Panc1 (cell line): ENCODE results near the gene PRLR. TPM values are rescaled to one million over a fixed set of nuclear protein-coding genes. Genes with fewer than 3 reads are reported as not detected.

Experiments used
- ATAC-seq: fragments of 200-7000 bp; cut with Tn5 transposase; 2 replicates; pipeline ENCODE4 v1.9.1; 2020; ENCODE audit warnings: mild to moderate bottlenecking, moderate library complexity
- BruUV-seq: library from RNA; stranded (reverse); fragments of 400-500 nt; replicated peaks from 2 replicates; lab custom pipeline; 2021; lab: Mats Ljungman, UMichigan
- CTCF ChIA-PET: fragments of 300-600 bp; sonication (Branson Sonifier 250); formaldehyde crosslinking; loops from one replicate; lab custom pipeline; 2022; ENCODE audit warnings: antibody characterized with exemption; lab: Charles Lee
- POLR2A ChIA-PET: fragments of 300-600 bp; sonication (Branson Sonifier 250); formaldehyde crosslinking; loops from one replicate; lab custom pipeline; 2022; ENCODE audit warnings: antibody characterized with exemption; lab: Charles Lee
- DNase-seq: peaks from one replicate; pipeline ENCODE4 v3.0.0-alpha.2; 2010; ENCODE audit warnings: low read depth, low spot score
- H3K27ac ChIP-seq: 2 replicates; pipeline ENCODE4 v1.5.1; 2011; ENCODE audit warnings: mild to moderate bottlenecking, low read length, inconsistent platforms
- H3K27me3 ChIP-seq: fragments of 200-500 bp; sonication (Bioruptor generic); 2 replicates; pipeline ENCODE4 v1.6.0; 2014; ENCODE audit warnings: low read length, inconsistent platforms; ENCODE audit not compliant: control insufficient read depth, insufficient read depth
- H3K36me3 ChIP-seq: fragments of 200-500 bp; sonication (Bioruptor generic); 2 replicates; pipeline ENCODE4 v1.5.1; 2014; ENCODE audit warnings: inconsistent platforms, mild to moderate bottlenecking, low read length, moderate library complexity; ENCODE audit not compliant: control insufficient read depth, insufficient read depth
- H3K4me1 ChIP-seq: 2 replicates; pipeline ENCODE4 v1.5.1; 2011; ENCODE audit warnings: inconsistent platforms, mild to moderate bottlenecking, low read length, moderate library complexity; ENCODE audit not compliant: control insufficient read depth, insufficient read depth
- H3K4me3 ChIP-seq, 2 experiments: 2 replicates each; pipeline ENCODE4 v1.5.1; 2011 to 2012; ENCODE audit warnings: low read depth in 2 of 2, low read length in 2 of 2, mild to moderate bottlenecking in 2 of 2, inconsistent platforms in 1 of 2, moderate library complexity in 1 of 2
- H3K9me3 ChIP-seq: fragments of 200-500 bp; sonication (Bioruptor generic); 2 replicates; pipeline ENCODE4 v1.5.1; 2014; ENCODE audit warnings: low read depth, mild to moderate bottlenecking, inconsistent platforms, low read length, moderate library complexity; ENCODE audit not compliant: control insufficient read depth, insufficient read depth
- POLR2AphosphoS5 ChIP-seq: IDR thresholded peaks from 2 replicates; pipeline ENCODE4 v1.6.1; 2012; ENCODE audit warnings: mild to moderate bottlenecking, low read depth, low read length, moderate library complexity
- SIN3A ChIP-seq: IDR thresholded peaks from 2 replicates; pipeline ENCODE4 v1.6.1; 2012; ENCODE audit warnings: low read depth, mild to moderate bottlenecking, low read length, moderate library complexity, borderline replicate concordance; ENCODE audit not compliant: insufficient read depth
- TCF7L2 ChIP-seq: IDR thresholded peaks from 2 replicates; pipeline ENCODE4 v1.6.1; 2011; ENCODE audit warnings: mild to moderate bottlenecking, low read depth, low read length, inconsistent platforms
- in situ Hi-C: cut with HindIII; loops from 2 replicates; pipeline ENCODE4 v1.10.0; 2016; ENCODE audit warnings: low sequenced_read_pairs, low pct_unique_long_range_greater_than_20kb
- intact Hi-C: fragments of 100-400 bp; cut with micrococcal nuclease; formaldehyde crosslinking; loops from one replicate; pipeline ENCODE4 v1.10.0; 2022; ENCODE audit not compliant: unreplicated experiment
- total RNA-seq: library from RNA; stranded (reverse); gene quantifications from one replicate; pipeline ENCODE4 v1.2.1, GENCODE V29; 2021; ENCODE audit not compliant: unreplicated experiment
- TF ChIP-seq, protein P1 (sequence below), 2 experiments: IDR thresholded peaks; 2 replicates each; pipeline ENCODE4 v1.6.1; 2011 to 2012; ENCODE audit warnings: low read depth in 2 of 2, control low read depth in 1 of 2, low read length in 1 of 2, mild to moderate bottlenecking in 1 of 2, moderate library complexity in 1 of 2; ENCODE audit not compliant: insufficient read depth in 1 of 2
- TF ChIP-seq, protein P2 (sequence below): fragments of 450-650 bp; IDR thresholded peaks from 2 replicates; pipeline ENCODE4 v1.5.1; 2017; ENCODE audit warnings: mild to moderate bottlenecking

PRLR gene
- total RNA-seq, 1 experiment from 2014 or later, result 0.46 TPM

DNA sequence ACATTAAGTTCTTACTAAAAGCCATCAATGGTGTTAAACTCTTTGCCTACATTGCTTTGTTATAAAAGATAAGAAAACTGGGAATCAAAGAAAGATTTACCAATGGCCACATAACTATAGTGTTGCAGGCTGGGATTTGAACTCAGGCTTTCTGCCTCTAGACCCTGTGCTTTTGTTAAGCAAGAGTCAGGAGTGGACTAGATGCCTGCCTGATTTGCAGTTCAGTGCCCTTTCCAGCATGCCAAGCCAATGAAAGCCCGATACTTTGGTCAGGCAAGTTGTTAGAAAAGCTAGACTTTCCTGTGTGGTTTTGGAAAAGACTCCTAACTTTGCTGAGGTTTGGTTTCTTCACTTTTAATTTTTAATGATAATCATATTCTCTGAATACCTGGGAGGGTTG lies 161.1 kb downstream of the PRLR start:
- no peak for DNase-seq
- no peak overlapping the region for H3K4me3 ChIP-seq
- in situ Hi-C loops, result no loop called here
- ChIA-PET POLR2A (no interaction called here), CTCF (no interaction called here)
- intact Hi-C loops, result no loop called here
- no peaks in the 10 kb centered on the region for H3K27me3 ChIP-seq
- H3K9me3 ChIP-seq, result no peaks in the 10 kb centered on the region
- ATAC-seq, result no peak
- no peaks in the 10 kb centered on the region for H3K4me1 ChIP-seq
- no peaks in the 10 kb centered on the region for H3K36me3 ChIP-seq
- no peak overlapping the region for H3K27ac ChIP-seq
- no peak for TF ChIP-seq SIN3A
- no TSS peak for BruUV-seq

DNA sequence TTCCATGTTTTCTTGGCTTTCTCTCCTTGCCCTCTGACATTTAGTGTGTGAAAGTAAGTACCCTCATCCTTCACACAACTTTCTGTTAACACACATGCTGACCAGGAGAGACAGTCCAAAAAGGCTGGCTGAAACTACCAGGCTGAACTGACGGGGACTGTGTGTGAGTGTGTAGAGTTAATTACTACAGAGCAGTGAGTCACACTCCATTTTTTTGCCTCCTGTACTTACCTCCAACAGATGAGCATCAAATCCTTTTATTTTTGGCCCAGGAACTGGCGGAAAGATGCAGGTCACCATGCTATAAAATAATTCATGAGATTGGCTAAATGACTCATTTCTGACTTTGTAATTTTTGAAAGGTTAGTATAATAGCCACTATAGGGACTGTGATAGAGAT lies 162.3 kb downstream of the PRLR start:
- Histone ChIP-seq H3K27me3 (no peaks in the 10 kb centered on the region; the same call in 1 of the 2 replicates), H3K9me3 (no peaks in the 10 kb centered on the region), H3K4me1 (no peaks in the 10 kb centered on the region), H3K36me3 (no peaks in the 10 kb centered on the region), H3K4me3 (no peak overlapping the region), H3K27ac (no peak overlapping the region)
- ChIA-PET CTCF (no interaction called here), POLR2A (no interaction called here)
- DNase-seq, result no peak
- no TSS peak for BruUV-seq
- no peak for ATAC-seq
- intact Hi-C loops (no loop called here), in situ Hi-C loops (no loop called here)
- TF ChIP-seq SIN3A, result no peak
- TF ChIP-seq, protein P1, sequence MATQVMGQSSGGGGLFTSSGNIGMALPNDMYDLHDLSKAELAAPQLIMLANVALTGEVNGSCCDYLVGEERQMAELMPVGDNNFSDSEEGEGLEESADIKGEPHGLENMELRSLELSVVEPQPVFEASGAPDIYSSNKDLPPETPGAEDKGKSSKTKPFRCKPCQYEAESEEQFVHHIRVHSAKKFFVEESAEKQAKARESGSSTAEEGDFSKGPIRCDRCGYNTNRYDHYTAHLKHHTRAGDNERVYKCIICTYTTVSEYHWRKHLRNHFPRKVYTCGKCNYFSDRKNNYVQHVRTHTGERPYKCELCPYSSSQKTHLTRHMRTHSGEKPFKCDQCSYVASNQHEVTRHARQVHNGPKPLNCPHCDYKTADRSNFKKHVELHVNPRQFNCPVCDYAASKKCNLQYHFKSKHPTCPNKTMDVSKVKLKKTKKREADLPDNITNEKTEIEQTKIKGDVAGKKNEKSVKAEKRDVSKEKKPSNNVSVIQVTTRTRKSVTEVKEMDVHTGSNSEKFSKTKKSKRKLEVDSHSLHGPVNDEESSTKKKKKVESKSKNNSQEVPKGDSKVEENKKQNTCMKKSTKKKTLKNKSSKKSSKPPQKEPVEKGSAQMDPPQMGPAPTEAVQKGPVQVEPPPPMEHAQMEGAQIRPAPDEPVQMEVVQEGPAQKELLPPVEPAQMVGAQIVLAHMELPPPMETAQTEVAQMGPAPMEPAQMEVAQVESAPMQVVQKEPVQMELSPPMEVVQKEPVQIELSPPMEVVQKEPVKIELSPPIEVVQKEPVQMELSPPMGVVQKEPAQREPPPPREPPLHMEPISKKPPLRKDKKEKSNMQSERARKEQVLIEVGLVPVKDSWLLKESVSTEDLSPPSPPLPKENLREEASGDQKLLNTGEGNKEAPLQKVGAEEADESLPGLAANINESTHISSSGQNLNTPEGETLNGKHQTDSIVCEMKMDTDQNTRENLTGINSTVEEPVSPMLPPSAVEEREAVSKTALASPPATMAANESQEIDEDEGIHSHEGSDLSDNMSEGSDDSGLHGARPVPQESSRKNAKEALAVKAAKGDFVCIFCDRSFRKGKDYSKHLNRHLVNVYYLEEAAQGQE (IDR thresholded peaks at IDR 0.05; ENCODE audit: insufficient read depth in 1 of 2, low read depth in 2 of 2, low read length in 1 of 2), result no peak
- TF ChIP-seq, protein P2, sequence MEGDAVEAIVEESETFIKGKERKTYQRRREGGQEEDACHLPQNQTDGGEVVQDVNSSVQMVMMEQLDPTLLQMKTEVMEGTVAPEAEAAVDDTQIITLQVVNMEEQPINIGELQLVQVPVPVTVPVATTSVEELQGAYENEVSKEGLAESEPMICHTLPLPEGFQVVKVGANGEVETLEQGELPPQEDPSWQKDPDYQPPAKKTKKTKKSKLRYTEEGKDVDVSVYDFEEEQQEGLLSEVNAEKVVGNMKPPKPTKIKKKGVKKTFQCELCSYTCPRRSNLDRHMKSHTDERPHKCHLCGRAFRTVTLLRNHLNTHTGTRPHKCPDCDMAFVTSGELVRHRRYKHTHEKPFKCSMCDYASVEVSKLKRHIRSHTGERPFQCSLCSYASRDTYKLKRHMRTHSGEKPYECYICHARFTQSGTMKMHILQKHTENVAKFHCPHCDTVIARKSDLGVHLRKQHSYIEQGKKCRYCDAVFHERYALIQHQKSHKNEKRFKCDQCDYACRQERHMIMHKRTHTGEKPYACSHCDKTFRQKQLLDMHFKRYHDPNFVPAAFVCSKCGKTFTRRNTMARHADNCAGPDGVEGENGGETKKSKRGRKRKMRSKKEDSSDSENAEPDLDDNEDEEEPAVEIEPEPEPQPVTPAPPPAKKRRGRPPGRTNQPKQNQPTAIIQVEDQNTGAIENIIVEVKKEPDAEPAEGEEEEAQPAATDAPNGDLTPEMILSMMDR, result no peak
- no peak for TF ChIP-seq TCF7L2

DNA sequence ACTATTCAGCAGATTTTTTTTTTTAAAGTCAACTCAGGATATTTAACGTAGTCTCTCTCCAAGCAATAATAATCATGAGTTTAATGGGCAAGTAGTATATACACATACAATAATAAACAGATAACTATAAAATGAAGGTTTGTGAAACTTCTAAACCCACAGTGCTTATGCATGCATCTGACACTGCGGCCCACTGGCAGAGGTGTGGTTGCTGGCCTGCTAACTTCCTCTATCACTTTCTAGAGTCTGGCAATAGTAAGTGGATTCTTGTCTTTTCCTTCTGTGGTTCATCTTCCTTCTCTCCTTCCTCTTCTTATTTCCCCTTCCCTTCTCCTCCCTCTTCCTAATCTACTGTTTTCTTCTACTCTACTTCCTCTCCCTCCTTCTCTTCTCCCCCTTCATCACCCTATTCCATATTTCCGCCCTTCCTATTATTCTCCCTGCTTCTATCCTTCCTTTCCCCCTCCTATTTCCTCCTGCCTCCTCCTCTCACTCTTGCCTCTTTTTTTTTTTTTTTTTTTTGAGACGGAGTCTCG lies 164.0 kb downstream of the PRLR start:
- intact Hi-C loops (no loop called here), in situ Hi-C loops (no loop called here)
- CTCF ChIA-PET, result no interaction called here
- no peak for DNase-seq
- no peaks in the 10 kb centered on the region; the same call in 1 of the 2 replicates for H3K27me3 ChIP-seq
- no peaks in the 10 kb centered on the region for H3K36me3 ChIP-seq
- no peak for ATAC-seq
- BruUV-seq, result no TSS peak
- H3K27ac ChIP-seq, result no peak overlapping the region
- H3K4me1 ChIP-seq, result no peaks in the 10 kb centered on the region
- TF ChIP-seq, protein P2, result no peak
- TF ChIP-seq POLR2AphosphoS5, result no peak
- TF ChIP-seq, protein P1 (IDR thresholded peaks at IDR 0.05; ENCODE audit: insufficient read depth in 1 of 2, low read depth in 2 of 2, low read length in 1 of 2), result no peak
- TF ChIP-seq TCF7L2, result no peak
- TF ChIP-seq SIN3A, result no peak
- H3K9me3 ChIP-seq, result no peaks in the 10 kb centered on the region
- no peak overlapping the region for H3K4me3 ChIP-seq
- POLR2A ChIA-PET, result no interaction called here
